ENCODE results near the gene RAB3C.

RAB3C gene

DNA sequence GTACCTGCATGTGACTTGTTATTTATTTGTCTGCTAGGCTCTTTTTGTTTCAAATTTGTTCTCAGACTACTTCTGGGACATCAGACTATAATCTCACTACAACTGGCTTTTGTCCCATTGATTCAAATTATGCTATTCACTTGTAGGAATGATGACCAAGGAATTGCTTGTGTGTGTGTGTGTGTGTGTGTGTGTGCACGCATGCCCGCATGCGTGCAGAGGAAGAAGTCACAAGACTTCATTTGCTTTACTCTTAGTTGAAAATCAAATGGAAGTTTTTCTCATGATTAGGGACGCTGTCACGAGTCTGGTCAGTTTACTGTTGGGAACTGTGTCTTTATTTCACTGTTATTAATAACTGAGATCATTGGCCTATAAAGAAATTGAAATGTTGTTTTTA, 268.7 kb downstream of the RAB3C start:
- H3K27me3 ChIP-seq (ENCODE audit: control insufficient read depth in 1 of 2, insufficient read depth in 2 of 2, low read length in 2 of 2): no peaks in the 10 kb centered on the region
- no peak overlapping the region for H3K4me3 ChIP-seq (ENCODE audit: low read depth in 1 of 2, low read length in 2 of 2)
- H3K9me3 ChIP-seq (ENCODE audit: control insufficient read depth in 1 of 2, low read length in 2 of 2): no peaks in the 10 kb centered on the region
- no peaks in the 10 kb centered on the region for H3K4me1 ChIP-seq (ENCODE audit: control insufficient read depth in 1 of 2, insufficient read depth in 2 of 2, low read length in 2 of 2)
- H3K36me3 ChIP-seq (ENCODE audit: control insufficient read depth in 1 of 2, insufficient read depth in 2 of 2, low read length in 2 of 2): no peaks in the 10 kb centered on the region
- no peak overlapping the region for H3K27ac ChIP-seq (ENCODE audit: low read depth, low read length)
- no peak overlapping the region for H3K9ac ChIP-seq (ENCODE audit: low read depth in 1 of 2, low read length in 2 of 2)

- H3K9me3 ChIP-seq (ENCODE audit: control insufficient read depth in 1 of 2, low read length in 2 of 2): no peaks in the 10 kb centered on the region
- no peak overlapping the region for H3K4me3 ChIP-seq (ENCODE audit: low read depth in 1 of 2, low read length in 2 of 2)
- no peaks in the 10 kb centered on the region for H3K27me3 ChIP-seq (ENCODE audit: control insufficient read depth in 1 of 2, insufficient read depth in 2 of 2, low read length in 2 of 2)
- H3K36me3 ChIP-seq (ENCODE audit: control insufficient read depth in 1 of 2, insufficient read depth in 2 of 2, low read length in 2 of 2): no peaks in the 10 kb centered on the region
- H3K9ac ChIP-seq (ENCODE audit: low read depth in 1 of 2, low read length in 2 of 2): no peak overlapping the region
- no peak overlapping the region for H3K27ac ChIP-seq (ENCODE audit: low read depth, low read length)
- no peaks in the 10 kb centered on the region for H3K4me1 ChIP-seq (ENCODE audit: control insufficient read depth in 1 of 2, insufficient read depth in 2 of 2, low read length in 2 of 2)
These were observed 269.7 kb downstream of the RAB3C start for GRCh38 chr5:58852566-58852965.

- H3K9ac ChIP-seq (ENCODE audit: low read depth in 1 of 2, low read length in 2 of 2): no peak overlapping the region
- H3K27me3 ChIP-seq (ENCODE audit: control insufficient read depth in 1 of 2, insufficient read depth in 2 of 2, low read length in 2 of 2): no peaks in the 10 kb centered on the region
- no peak overlapping the region for H3K4me3 ChIP-seq (ENCODE audit: low read depth in 1 of 2, low read length in 2 of 2)
- H3K36me3 ChIP-seq (ENCODE audit: control insufficient read depth in 1 of 2, insufficient read depth in 2 of 2, low read length in 2 of 2): no peaks in the 10 kb centered on the region
- no peaks in the 10 kb centered on the region for H3K4me1 ChIP-seq (ENCODE audit: control insufficient read depth in 1 of 2, insufficient read depth in 2 of 2, low read length in 2 of 2)
- H3K27ac ChIP-seq (ENCODE audit: low read depth, low read length): no peak overlapping the region
- no peaks in the 10 kb centered on the region for H3K9me3 ChIP-seq (ENCODE audit: control insufficient read depth in 1 of 2, low read length in 2 of 2)
These were observed 271.6 kb downstream of the RAB3C start for GRCh38 chr5:58854441-58854840.

- Histone ChIP-seq H3K27ac (ENCODE audit: low read depth, low read length) (no peak overlapping the region), H3K9ac (ENCODE audit: low read depth in 1 of 2, low read length in 2 of 2) (no peak overlapping the region), H3K27me3 (ENCODE audit: control insufficient read depth in 1 of 2, insufficient read depth in 2 of 2, low read length in 2 of 2) (no peaks in the 10 kb centered on the region), H3K4me1 (ENCODE audit: control insufficient read depth in 1 of 2, insufficient read depth in 2 of 2, low read length in 2 of 2) (no peaks in the 10 kb centered on the region), H3K36me3 (ENCODE audit: control insufficient read depth in 1 of 2, insufficient read depth in 2 of 2, low read length in 2 of 2) (no peaks in the 10 kb centered on the region), H3K9me3 (ENCODE audit: control insufficient read depth in 1 of 2, low read length in 2 of 2) (no peaks in the 10 kb centered on the region), H3K4me3 (ENCODE audit: low read depth in 1 of 2, low read length in 2 of 2) (no peak overlapping the region)
These were observed 273.2 kb downstream of the RAB3C start for GRCh38 chr5:58855851-58856739.

GRCh38 chr5:58857609-58858008, 274.7 kb downstream of the RAB3C start:
- H3K27ac ChIP-seq (ENCODE audit: low read depth, low read length): no peak overlapping the region
- no peaks in the 10 kb centered on the region for H3K27me3 ChIP-seq (ENCODE audit: control insufficient read depth in 1 of 2, insufficient read depth in 2 of 2, low read length in 2 of 2)
- H3K9me3 ChIP-seq (ENCODE audit: control insufficient read depth in 1 of 2, low read length in 2 of 2): no peaks in the 10 kb centered on the region
- H3K4me1 ChIP-seq (ENCODE audit: control insufficient read depth in 1 of 2, insufficient read depth in 2 of 2, low read length in 2 of 2): no peaks in the 10 kb centered on the region
- no peak overlapping the region for H3K4me3 ChIP-seq (ENCODE audit: low read depth in 1 of 2, low read length in 2 of 2)
- no peak overlapping the region for H3K9ac ChIP-seq (ENCODE audit: low read depth in 1 of 2, low read length in 2 of 2)
- no peaks in the 10 kb centered on the region for H3K36me3 ChIP-seq (ENCODE audit: control insufficient read depth in 1 of 2, insufficient read depth in 2 of 2, low read length in 2 of 2)

GRCh38 chr5:58860680-58861079, 277.8 kb downstream of the RAB3C start:
- no peak overlapping the region for H3K9ac ChIP-seq (ENCODE audit: low read depth in 1 of 2, low read length in 2 of 2)
- no peaks in the 10 kb centered on the region for H3K36me3 ChIP-seq (ENCODE audit: control insufficient read depth in 1 of 2, insufficient read depth in 2 of 2, low read length in 2 of 2)
- H3K27me3 ChIP-seq (ENCODE audit: control insufficient read depth in 1 of 2, insufficient read depth in 2 of 2, low read length in 2 of 2): no peaks in the 10 kb centered on the region
- no peak overlapping the region for H3K4me3 ChIP-seq (ENCODE audit: low read depth in 1 of 2, low read length in 2 of 2)
- H3K4me1 ChIP-seq (ENCODE audit: control insufficient read depth in 1 of 2, insufficient read depth in 2 of 2, low read length in 2 of 2): no peaks in the 10 kb centered on the region
- H3K27ac ChIP-seq (ENCODE audit: low read depth, low read length): no peak overlapping the region
- no peaks in the 10 kb centered on the region for H3K9me3 ChIP-seq (ENCODE audit: control insufficient read depth in 1 of 2, low read length in 2 of 2)

DNA sequence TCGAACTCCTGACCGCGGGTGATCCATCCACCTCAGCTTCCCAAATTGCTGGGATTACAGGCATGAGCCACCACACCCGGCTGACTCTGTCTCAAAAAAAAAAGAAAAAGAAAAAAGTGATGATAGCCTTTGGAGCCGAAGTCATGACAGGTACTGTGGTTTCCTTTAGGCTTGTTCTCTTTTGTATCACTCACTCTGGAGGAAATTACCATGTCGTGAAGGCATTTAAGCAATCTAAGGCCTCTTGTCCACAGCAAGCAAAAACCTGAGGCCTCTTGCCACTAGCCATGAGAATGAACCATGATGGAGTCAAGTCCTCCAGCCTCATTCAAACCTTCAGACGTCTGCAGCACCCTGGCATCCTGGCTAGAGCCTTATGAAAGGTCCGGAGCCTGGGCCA, 286.1 kb downstream of the RAB3C start:
- no peak overlapping the region for H3K9ac ChIP-seq (ENCODE audit: low read depth in 1 of 2, low read length in 2 of 2)
- no peaks in the 10 kb centered on the region for H3K27me3 ChIP-seq (ENCODE audit: control insufficient read depth in 1 of 2, insufficient read depth in 2 of 2, low read length in 2 of 2)
- no peaks in the 10 kb centered on the region for H3K4me1 ChIP-seq (ENCODE audit: control insufficient read depth in 1 of 2, insufficient read depth in 2 of 2, low read length in 2 of 2)
- H3K36me3 ChIP-seq (ENCODE audit: control insufficient read depth in 1 of 2, insufficient read depth in 2 of 2, low read length in 2 of 2): no peaks in the 10 kb centered on the region
- H3K9me3 ChIP-seq (ENCODE audit: control insufficient read depth in 1 of 2, low read length in 2 of 2): no peaks in the 10 kb centered on the region
- no peak overlapping the region for H3K27ac ChIP-seq (ENCODE audit: low read depth, low read length)
- no peak overlapping the region for H3K4me3 ChIP-seq (ENCODE audit: low read depth in 1 of 2, low read length in 2 of 2)

GRCh38 chr5:58871648-58872242, 288.9 kb downstream of the RAB3C start:
- Histone ChIP-seq H3K9me3 (ENCODE audit: control insufficient read depth in 1 of 2, low read length in 2 of 2) (no peaks in the 10 kb centered on the region), H3K9ac (ENCODE audit: low read depth in 1 of 2, low read length in 2 of 2) (no peak overlapping the region), H3K36me3 (ENCODE audit: control insufficient read depth in 1 of 2, insufficient read depth in 2 of 2, low read length in 2 of 2) (no peaks in the 10 kb centered on the region), H3K4me1 (ENCODE audit: control insufficient read depth in 1 of 2, insufficient read depth in 2 of 2, low read length in 2 of 2) (no peaks in the 10 kb centered on the region), H3K4me3 (ENCODE audit: low read depth in 1 of 2, low read length in 2 of 2) (no peak overlapping the region), H3K27me3 (ENCODE audit: control insufficient read depth in 1 of 2, insufficient read depth in 2 of 2, low read length in 2 of 2) (no peaks in the 10 kb centered on the region), H3K27ac (ENCODE audit: low read depth, low read length) (no peak overlapping the region)

DNA sequence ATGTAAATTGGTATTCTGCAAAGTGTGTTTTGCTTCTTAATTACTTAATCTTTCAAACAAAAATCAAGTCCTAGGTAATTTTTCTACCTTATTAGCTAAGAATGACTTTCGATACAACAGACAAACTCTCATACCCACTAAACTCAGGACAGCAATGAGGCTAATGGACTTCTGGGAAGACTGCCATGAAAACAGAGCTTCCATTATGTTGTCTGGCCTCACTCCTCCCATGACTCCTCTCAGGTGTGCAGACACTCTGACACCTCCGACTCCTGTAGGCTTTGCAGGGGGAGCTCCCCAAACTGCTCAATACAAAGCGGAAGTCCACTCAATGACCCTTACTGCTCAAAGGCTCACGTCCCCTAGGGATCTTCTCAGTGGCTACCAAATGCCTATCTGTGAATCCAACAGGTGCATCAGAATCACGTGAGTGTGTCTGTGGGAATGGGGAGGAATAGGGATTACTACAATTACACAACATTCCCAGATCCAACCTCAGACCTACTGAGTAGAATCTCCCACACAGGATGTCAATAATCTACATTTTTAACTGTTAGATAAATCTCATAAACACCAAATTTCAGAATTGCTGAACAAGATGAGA, 289.9 kb downstream of the RAB3C start:
- Histone ChIP-seq H3K9ac (ENCODE audit: low read depth in 1 of 2, low read length in 2 of 2) (no peak overlapping the region), H3K27ac (ENCODE audit: low read depth, low read length) (no peak overlapping the region)

DNA sequence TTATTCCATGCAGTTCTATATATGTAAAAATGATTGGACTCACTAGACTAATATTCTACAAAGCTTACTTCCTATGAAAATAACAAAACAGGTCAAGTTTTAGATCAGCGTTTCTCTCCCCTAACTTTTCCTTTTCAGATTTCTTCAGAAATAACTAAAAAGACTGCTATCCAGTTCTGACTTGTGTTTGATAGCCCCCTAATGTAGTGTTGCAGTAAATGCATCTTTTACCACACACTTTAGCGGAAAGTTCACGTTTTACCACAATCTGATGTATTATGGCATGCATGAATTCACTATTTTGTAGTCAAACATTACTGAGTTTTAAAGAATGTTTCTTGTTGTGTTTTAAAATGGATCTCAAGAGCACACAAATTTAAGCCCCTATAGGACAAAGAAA, 292.7 kb downstream of the RAB3C start:
- Histone ChIP-seq H3K36me3 (ENCODE audit: control insufficient read depth in 1 of 2, insufficient read depth in 2 of 2, low read length in 2 of 2) (no peaks in the 10 kb centered on the region), H3K27ac (ENCODE audit: low read depth, low read length) (no peak overlapping the region), H3K9me3 (ENCODE audit: control insufficient read depth in 1 of 2, low read length in 2 of 2) (no peaks in the 10 kb centered on the region), H3K4me3 (ENCODE audit: low read depth in 1 of 2, low read length in 2 of 2) (no peak overlapping the region), H3K4me1 (ENCODE audit: control insufficient read depth in 1 of 2, insufficient read depth in 2 of 2, low read length in 2 of 2) (no peaks in the 10 kb centered on the region), H3K9ac (ENCODE audit: low read depth in 1 of 2, low read length in 2 of 2) (no peak overlapping the region), H3K27me3 (ENCODE audit: control insufficient read depth in 1 of 2, insufficient read depth in 2 of 2, low read length in 2 of 2) (no peaks in the 10 kb centered on the region)

More for the DNA sequence above, 289.9 kb downstream of the RAB3C start:
- H3K9me3 ChIP-seq (ENCODE audit: control insufficient read depth in 1 of 2, low read length in 2 of 2): no peaks in the 10 kb centered on the region
- H3K36me3 ChIP-seq (ENCODE audit: control insufficient read depth in 1 of 2, insufficient read depth in 2 of 2, low read length in 2 of 2): no peaks in the 10 kb centered on the region
- no peaks in the 10 kb centered on the region for H3K4me1 ChIP-seq (ENCODE audit: control insufficient read depth in 1 of 2, insufficient read depth in 2 of 2, low read length in 2 of 2)
- no peaks in the 10 kb centered on the region for H3K27me3 ChIP-seq (ENCODE audit: control insufficient read depth in 1 of 2, insufficient read depth in 2 of 2, low read length in 2 of 2)
- no peak overlapping the region for H3K4me3 ChIP-seq (ENCODE audit: low read depth in 1 of 2, low read length in 2 of 2)

Data from duodenal mucosa (tissue), 2 donors.